Measurements from ENCODE around the gene GRM7.

GRM7 gene

DNA sequence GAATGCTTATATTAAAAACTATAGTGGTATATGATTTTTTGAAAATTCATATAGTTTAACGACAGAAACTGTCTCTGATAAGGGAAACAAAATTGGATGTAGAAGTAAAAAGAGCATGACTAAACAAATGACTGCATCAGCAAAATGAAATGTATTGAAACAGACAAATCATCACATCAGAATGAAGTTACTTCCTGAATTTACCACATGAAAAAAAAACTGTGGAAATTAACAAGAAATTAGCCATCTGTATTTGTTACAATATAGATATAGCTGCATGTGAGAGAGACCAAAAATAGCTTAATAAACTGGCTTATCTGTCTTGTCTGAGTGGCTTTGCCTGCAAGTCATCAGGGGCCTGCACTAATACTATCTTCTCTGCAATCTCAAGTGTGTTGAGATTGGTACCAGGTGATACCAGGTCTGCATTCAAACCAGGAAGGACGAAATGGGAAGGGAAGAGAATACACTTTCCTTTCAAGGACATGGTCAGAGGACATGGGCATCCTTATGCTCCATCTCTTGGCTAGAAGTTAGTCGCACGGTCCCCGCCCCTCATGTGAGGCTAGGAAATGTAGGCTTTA lies 388.7 kb downstream of the GRM7 start:
- no peak for DNase-seq

DNA sequence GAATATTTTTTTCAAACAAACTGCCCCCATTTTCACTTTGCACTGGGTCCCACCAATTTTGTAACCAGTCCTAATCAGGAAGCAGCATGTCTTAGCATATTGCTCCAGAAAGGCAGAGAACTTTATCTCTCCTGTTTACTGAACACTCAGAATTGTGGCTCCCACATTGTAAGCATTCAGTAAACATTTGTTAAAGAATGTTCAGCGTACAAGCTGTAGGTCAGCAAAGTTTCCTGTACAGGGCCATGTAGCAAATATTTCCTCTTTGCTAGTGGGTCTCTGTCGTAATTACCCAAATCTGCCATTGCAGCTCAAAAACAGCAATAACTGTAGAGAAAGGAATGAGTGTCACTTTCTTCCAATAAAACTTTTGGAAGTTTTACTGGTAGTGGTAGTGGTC lies 393.3 kb downstream of the GRM7 start:
- no peak for DNase-seq

DNA sequence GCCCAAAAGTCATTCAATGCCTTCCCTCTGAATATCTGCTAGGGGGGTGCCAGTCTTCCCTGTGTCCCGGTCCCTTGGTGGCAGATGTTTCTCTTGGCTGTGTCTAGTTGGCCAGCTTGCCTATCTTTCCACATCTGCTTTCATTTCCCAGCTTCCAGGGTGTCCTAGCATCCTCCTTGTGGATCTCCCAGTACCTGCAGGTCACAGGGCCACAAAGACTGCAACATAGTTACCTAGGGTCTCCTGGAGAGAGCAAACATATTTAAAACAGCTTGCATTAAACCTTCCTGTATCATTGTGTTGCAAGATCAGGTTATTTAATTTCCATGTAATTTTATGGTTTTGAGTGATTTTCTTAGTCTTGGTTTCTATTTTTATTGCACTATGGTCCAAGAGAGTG lies 400.1 kb downstream of the GRM7 start:
- no peak for DNase-seq

- DNase-seq, result no peak
These were observed 402.7 kb downstream of the GRM7 start for GRCh38 chr3:7263347-7264195.

- no peak for DNase-seq
These were observed 403.2 kb downstream of the GRM7 start for GRCh38 chr3:7264196-7264526.

DNA sequence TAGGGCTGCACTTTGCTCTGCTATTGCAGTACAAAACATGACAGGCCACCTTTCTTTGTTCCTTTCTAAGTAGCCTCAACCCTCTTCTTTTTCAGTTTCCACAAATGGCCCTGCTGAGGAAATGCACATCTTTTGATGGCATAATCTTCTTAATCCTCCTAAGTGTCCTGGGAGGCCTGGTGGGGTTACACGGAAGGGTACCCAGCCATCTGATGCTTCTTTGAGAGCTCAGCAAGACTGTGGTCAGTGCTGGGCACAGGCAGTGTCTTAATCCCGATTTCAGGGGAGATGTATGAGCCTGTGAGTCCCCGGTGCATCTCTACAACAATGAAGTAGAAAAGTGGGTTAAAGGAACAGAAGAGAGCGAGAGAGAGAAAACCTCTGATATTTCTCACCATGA lies 404.8 kb downstream of the GRM7 start:
- DNase-seq, result no peak

DNA sequence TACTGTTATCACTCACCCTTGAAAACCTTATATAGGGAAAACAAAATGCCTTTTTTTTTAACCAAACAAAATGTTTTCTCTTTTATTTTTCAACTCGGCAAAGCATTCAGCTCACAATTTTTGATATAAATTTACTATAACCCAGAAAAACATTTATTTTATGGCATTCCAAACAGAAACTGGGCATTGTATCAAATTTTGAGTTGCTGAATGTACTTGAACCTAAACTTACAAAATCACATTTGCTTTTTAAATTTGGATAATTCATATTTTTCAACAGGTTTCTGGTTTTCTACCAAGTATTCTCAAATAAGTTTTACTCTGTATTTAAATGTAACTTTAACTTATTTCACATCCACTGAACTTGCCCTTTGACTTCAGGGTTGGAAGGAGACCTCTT lies 405.6 kb downstream of the GRM7 start:
- DNase-seq, result no peak

GRCh38 chr3:7270731-7271130 lies 409.8 kb downstream of the GRM7 start:
- DNase-seq, result no peak

GRCh38 chr3:7271631-7272030 lies 410.7 kb downstream of the GRM7 start:
- no peak for DNase-seq

DNA sequence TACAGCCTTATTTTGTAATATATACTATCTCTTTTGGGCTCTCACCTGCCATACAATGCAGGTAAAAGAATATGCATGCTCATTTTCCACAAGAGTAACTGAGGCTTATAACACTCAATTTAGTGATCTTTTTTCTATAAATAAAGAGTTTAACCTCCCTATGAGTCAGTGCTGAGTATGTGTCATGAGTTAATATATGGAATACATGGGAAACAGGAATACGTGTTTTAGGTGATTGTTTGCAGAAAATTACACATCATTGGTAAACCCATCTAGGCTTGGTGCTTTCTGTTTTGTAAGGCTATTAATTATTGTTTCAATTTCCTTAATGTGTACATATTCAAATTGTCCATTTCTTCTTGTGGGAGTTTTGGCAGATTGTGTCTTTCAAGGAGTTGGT lies 411.3 kb downstream of the GRM7 start:
- no peak for DNase-seq

- DNase-seq, result no peak
These were observed 414.5 kb downstream of the GRM7 start for GRCh38 chr3:7275396-7275795.

DNA sequence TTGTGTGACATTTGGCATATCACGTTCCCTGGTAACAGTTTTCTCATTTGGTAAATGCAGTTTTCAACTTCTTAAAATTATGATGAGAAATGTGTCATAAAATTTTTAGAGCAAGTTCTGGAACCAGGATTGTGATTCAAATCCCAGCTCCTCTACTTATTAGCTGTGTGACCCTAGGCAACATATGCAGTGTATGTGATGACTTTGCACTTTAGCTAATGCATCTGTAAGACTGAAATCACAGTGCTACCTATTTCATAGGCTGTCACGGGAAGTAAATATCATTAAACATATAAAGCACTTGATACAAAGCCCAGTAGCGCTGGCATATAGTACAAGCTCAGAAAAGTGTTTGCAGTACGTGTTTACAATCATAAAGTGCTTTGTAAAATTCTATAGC lies 419.4 kb downstream of the GRM7 start:
- no peak for DNase-seq

DNA sequence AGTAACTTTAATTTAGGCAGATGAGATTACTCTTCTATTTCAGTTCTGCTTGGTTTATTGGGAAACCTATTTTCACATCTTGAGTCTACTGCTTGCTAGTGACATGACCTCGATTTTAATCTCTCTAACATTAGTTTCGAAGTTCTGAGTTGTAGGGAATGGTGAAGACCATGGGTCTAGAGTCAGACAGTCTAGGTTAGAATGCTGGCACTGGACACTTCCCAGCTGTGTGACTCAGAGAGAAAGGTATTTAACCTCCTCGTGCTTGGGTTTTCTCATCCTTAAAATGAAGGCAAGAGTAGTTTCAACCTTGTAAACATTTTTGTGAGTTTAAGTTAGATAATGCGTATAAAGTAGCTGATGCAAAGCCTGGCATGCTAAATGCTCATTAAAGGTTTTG lies 422.1 kb downstream of the GRM7 start:
- DNase-seq, result no peak

DNA sequence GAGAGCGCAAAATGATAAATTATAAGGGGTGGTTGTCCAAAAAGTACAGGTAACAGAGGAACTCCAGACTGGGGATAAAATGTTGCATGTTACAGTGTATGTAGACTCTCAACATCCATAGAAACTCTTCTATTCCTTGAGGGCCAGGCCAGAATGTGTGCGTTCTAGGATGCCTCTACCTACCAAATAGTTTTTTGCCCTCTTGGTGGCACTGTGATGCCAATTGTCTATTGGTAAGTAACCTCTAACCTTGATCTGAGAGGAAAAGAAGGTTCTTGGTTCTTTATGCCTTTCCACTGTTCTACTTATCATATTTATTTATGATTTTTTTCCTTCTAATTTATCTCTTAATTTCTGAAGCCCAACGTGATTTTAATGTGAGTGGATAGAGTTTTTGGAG lies 424.6 kb downstream of the GRM7 start:
- no peak for DNase-seq

GRCh38 chr3:7288133-7288532 lies 427.2 kb downstream of the GRM7 start:
- DNase-seq, result no peak

GRCh38 chr3:7289121-7289520 lies 428.2 kb downstream of the GRM7 start:
- no peak for DNase-seq

GRCh38 chr3:7290077-7290825 lies 429.3 kb downstream of the GRM7 start:
- no peak for DNase-seq

DNA sequence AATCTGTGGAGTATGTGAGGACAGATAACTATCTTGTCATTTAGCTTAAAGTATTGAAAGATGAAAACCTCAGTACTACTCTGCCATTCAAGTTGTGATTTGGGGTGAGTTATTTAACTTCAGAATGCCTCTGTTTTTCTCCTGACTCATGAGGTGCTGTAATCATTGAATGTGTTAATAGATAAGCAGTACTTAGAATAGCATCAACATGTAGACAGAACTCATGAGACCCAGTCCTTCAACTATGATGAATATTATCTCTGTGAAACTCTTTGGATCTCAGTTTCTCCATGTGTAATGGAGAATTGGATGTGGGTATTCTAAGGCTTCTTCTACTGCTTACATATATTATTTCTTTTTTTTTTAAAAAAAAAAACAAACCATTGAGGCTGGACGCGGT lies 431.4 kb downstream of the GRM7 start:
- no peak for DNase-seq

GRCh38 chr3:7293286-7293685 lies 432.4 kb downstream of the GRM7 start:
- DNase-seq, result no peak

- DNase-seq, result no peak
These were observed 444.6 kb downstream of the GRM7 start for GRCh38 chr3:7305561-7305960.

GRCh38 chr3:7306901-7307300 lies 446.0 kb downstream of the GRM7 start:
- no peak for DNase-seq

- no peak for DNase-seq
These were observed 446.5 kb downstream of the GRM7 start for GRCh38 chr3:7307410-7307809.

GRCh38 chr3:7309641-7310102 lies 448.8 kb downstream of the GRM7 start:
- no peak for DNase-seq

DNA sequence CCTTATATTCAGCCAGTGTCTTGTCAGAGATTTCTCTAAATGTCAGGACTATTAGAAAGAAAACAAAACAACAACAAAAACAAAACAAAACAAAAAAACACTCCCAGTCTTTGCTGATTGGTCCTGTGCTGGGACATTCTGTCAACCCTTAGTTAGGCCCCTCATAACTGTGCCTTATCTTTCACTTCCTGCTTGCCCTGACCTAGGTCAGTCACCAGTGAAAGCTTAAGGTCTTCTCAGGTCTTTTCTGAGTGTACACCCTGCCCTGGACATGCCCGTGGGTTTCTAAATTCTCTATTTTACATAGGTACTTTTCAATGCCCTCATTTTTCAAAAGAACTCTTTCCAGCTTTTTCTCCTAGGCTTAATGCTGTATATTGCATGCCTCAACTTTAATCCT lies 454.1 kb downstream of the GRM7 start:
- no peak for DNase-seq

Data from CD4-positive, alpha-beta T cell treated with Interleukin-21 for 1 hour (primary cell).